GM12878 (cell line): ENCODE measurements around the gene CEP76. TPM values are rescaled to one million over a fixed set of nuclear protein-coding genes. Genes with fewer than 3 reads are reported as not detected.

ENCODE experiments used
- ATAC-seq: fragments of 200-7000 bp; cut with Tn5 transposase; 3 replicates; pipeline ENCODE4 v1.9.1; 2020; ENCODE audit warnings: mild to moderate bottlenecking, moderate library complexity
- BruUV-seq: library from RNA; stranded (reverse); fragments of 400-500 nt; replicated peaks from 2 replicates; lab custom pipeline; 2021; lab: Mats Ljungman, UMichigan
- CTCF ChIA-PET: fragments of 300-600 bp; sonication (Branson Sonifier 250); formaldehyde crosslinking; extraction: SDS; loops from one replicate; lab custom pipeline; 2021; ENCODE audit warnings: inconsistent platforms; lab: Yijun Ruan, JAX
- POLR2A ChIA-PET: fragments of 350-600 bp; formaldehyde crosslinking; extraction: SDS; loops from one replicate; lab custom pipeline; 2021; ENCODE audit warnings: inconsistent platforms; lab: Charles Lee
- RAD21 ChIA-PET: fragments of 300-600 bp; sonication (Branson Sonifier 250); formaldehyde crosslinking; loops from one replicate; lab custom pipeline; 2023; ENCODE audit warnings: antibody characterized with exemption; ENCODE audit not compliant: unreplicated experiment; lab: Charles Lee
- SMC1A ChIA-PET: fragments of 300-600 bp; sonication (Branson Sonifier 250); formaldehyde crosslinking; loops from one replicate; lab custom pipeline; 2023; ENCODE audit not compliant: unreplicated experiment, uncharacterized antibody; lab: Charles Lee
- DNase-seq: peaks from one replicate; pipeline ENCODE4 v3.0.0-alpha.2; 2011; ENCODE audit warnings: low read depth, low spot score
- FAIRE-seq: peaks from 3 replicates; lab custom pipeline; 2011; peaks lifted over from hg19 to GRCh38; lab: Jason Lieb, UNC
- H2AFZ ChIP-seq: 2 replicates; pipeline ENCODE4 v1.6.0; 2011; ENCODE audit warnings: low read depth, low read length, control low read depth; ENCODE audit not compliant: control insufficient read depth
- H3K27ac ChIP-seq: 2 replicates; pipeline ENCODE4 v1.5.1; 2011; ENCODE audit warnings: control low read depth; ENCODE audit not compliant: control insufficient read depth, insufficient read depth
- H3K27me3 ChIP-seq, 2 experiments: replicated peaks in 1 of 2; 2 replicates each; pipeline versions ENCODE4 v1.6.0 to v1.6.1; 2011; ENCODE audit warnings: low read length in 1 of 2; ENCODE audit not compliant: control insufficient read depth in 2 of 2, insufficient read depth in 2 of 2
- H3K36me3 ChIP-seq, 2 experiments: 2 replicates each; pipeline ENCODE4 v1.5.1; 2011; ENCODE audit warnings: low read length in 1 of 2; ENCODE audit not compliant: control insufficient read depth in 2 of 2, insufficient read depth in 2 of 2
- H3K4me1 ChIP-seq: 2 replicates; pipeline ENCODE4 v1.6.1; 2011; ENCODE audit warnings: mild to moderate bottlenecking, low read length, moderate library complexity, mixed read lengths; ENCODE audit not compliant: control insufficient read depth, insufficient read depth
- H3K4me2 ChIP-seq: 2 replicates; pipeline ENCODE4 v1.6.0; 2011; ENCODE audit warnings: control low read depth; ENCODE audit not compliant: control insufficient read depth, insufficient read depth
- H3K4me3 ChIP-seq: fragments of 200-600 bp; sonication (generic); 2 replicates; pipeline ENCODE4 v1.5.1; 2016
- H3K79me2 ChIP-seq: 2 replicates; pipeline ENCODE4 v1.6.0; 2011; ENCODE audit warnings: low read length; ENCODE audit not compliant: control insufficient read depth, insufficient read depth
- H3K9ac ChIP-seq: 2 replicates; pipeline ENCODE4 v1.8.0; 2011; ENCODE audit warnings: low read length, control low read depth, mixed read lengths; ENCODE audit not compliant: control insufficient read depth, insufficient read depth
- H3K9me3 ChIP-seq: replicated peaks from 3 replicates; pipeline ENCODE4 v1.5.1; 2011; ENCODE audit warnings: mild to moderate bottlenecking, low read length; ENCODE audit not compliant: control insufficient read depth, insufficient read depth
- H4K20me1 ChIP-seq: 2 replicates; pipeline ENCODE4 v1.6.0; 2011; ENCODE audit not compliant: control insufficient read depth, insufficient read depth
- IRF3 ChIP-seq: fragments of 450-650 bp; IDR thresholded peaks from 2 replicates; pipeline ENCODE4 v1.6.1; 2014; ENCODE audit warnings: mild to moderate bottlenecking
- NRF1 ChIP-seq: conservative IDR thresholded peaks from 2 replicates; pipeline ENCODE4 v1.6.1; 2011; ENCODE audit warnings: mild to moderate bottlenecking, low read depth, low read length, improper control_type of control experiment
- RELA ChIP-seq: fragments of 450-650 bp; IDR thresholded peaks from 2 replicates; pipeline ENCODE4 v1.8.0; 2014; ENCODE audit warnings: borderline replicate concordance; ENCODE audit not compliant: partially characterized antibody
- STAT3 ChIP-seq: IDR thresholded peaks from 2 replicates; pipeline ENCODE4 v1.6.1; 2011; ENCODE audit warnings: low read depth, low read length, improper control_type of control experiment
- WGBS: methylation state at CpG from one replicate; pipeline ENCODE4 v1.1.6; 2016; ENCODE audit warnings: low lambda C conversion rate; ENCODE audit not compliant: insufficient replicate concordance, insufficient coverage; ENCODE audit errors: missing lambda C conversion rate; 5-methylcytosine and 5-hydroxymethylcytosine counted together
- in situ Hi-C: fragments of 300-500 bp; cut with MboI; formaldehyde crosslinking; loops from 9 replicates; pipeline ENCODE4 v1.14.3; 2018; ENCODE audit warnings: mixed read lengths
- intact Hi-C: fragments of 100-400 bp; cut with micrococcal nuclease; formaldehyde crosslinking; loops from one replicate; pipeline ENCODE4 v1.14.2; 2022; ENCODE audit not compliant: unreplicated experiment
- polyA plus RNA-seq, 11 experiments: library from polyadenylated mRNA; depleted of rRNA in 4 of 11; unstranded in 6 of 11; stranded (reverse) in 5 of 11; fragments of >200 nt; fragmentation: Nextera tagmentation in 4 of 11; fragmentation: Illumina TruSeq in 1 of 11; extraction: Ambion mirVana in 4 of 11; extraction: Trizol in 1 of 11; gene quantifications; 1 replicate in 1 of 11; 2 replicates in 10 of 11; pipeline versions ENCODE4 v1.2.1 to v1.2.3, GENCODE V29; 2011 to 2016; ENCODE audit warnings: inconsistent platforms in 2 of 11, missing spikeins in 2 of 11, low read depth in 1 of 11
- total RNA-seq, 4 experiments: library from RNA; depleted of rRNA in 3 of 4; stranded (reverse); fragments of >200 nt in 3 of 4; fragmentation: Illumina TruSeq in 1 of 4; extraction: Trizol in 1 of 4; gene quantifications; 2 replicates each; pipeline versions ENCODE4 v1.2.1 to v1.2.3, GENCODE V29; 2013 to 2021
- TF ChIP-seq, protein P1 (sequence below): fragments of 450-650 bp; formaldehyde crosslinking; IDR thresholded peaks from 2 replicates; pipeline ENCODE4 v1.5.0; 2022; ENCODE audit warnings: mild to moderate bottlenecking, missing genetic modification characterization
- TF ChIP-seq, protein P2 (sequence below): IDR thresholded peaks from 2 replicates; pipeline ENCODE4 v1.6.1; 2011; ENCODE audit warnings: mild to moderate bottlenecking, low read depth, low read length, moderate library complexity; ENCODE audit not compliant: insufficient replicate concordance
- TF ChIP-seq, protein P3 (sequence below): fragments of 450-650 bp; IDR thresholded peaks from 2 replicates; pipeline ENCODE4 v1.6.1; 2017; ENCODE audit warnings: mild to moderate bottlenecking, low read depth, inconsistent platforms; ENCODE audit not compliant: poor library complexity, severe bottlenecking

Gene CEP76
- total and polyA plus RNA-seq, 10 of the 15 experiments (the other 5 are each of a cell fraction or from before 2014, with no cell fraction given) = 3.9 to 14.9 (median 13.2) TPM

- Histone ChIP-seq H3K4me3 (no peak overlapping the region), H2AFZ (no peak overlapping the region), H3K9ac (no peak overlapping the region), H4K20me1 (no peaks in the 10 kb centered on the region), H3K9me3 (no peaks in the 10 kb centered on the region), H3K36me3 (no peaks in the 10 kb centered on the region), H3K4me2 (no peak overlapping the region), H3K27ac (no peak overlapping the region), H3K79me2 (no peaks in the 10 kb centered on the region), H3K4me1 (no peaks in the 10 kb centered on the region), H3K27me3 (no peaks in the 10 kb centered on the region)
- ChIA-PET SMC1A (interaction anchor here (1.2 kb wide), 1 partner anchor 193 kb away, joined by 3 read pairs; no protein-coding TSS in a partner anchor), CTCF (no interaction called here), RAD21 (no interaction called here), POLR2A (no interaction called here)
- intact Hi-C loops = no loop called here
- no peak for TF ChIP-seq STAT3
- TF ChIP-seq RELA = no peak
- no peak for TF ChIP-seq IRF3
- no peak for FAIRE-seq
- DNase-seq = no peak
- WGBS = 70% methylated on average over 3 of the region's 3 CpGs
- in situ Hi-C loops = no loop called here
- no TSS peak for BruUV-seq
- ATAC-seq = no peak
These were observed 65.1 kb downstream of the CEP76 start for GRCh38 chr18:12637393-12637792.

DNA sequence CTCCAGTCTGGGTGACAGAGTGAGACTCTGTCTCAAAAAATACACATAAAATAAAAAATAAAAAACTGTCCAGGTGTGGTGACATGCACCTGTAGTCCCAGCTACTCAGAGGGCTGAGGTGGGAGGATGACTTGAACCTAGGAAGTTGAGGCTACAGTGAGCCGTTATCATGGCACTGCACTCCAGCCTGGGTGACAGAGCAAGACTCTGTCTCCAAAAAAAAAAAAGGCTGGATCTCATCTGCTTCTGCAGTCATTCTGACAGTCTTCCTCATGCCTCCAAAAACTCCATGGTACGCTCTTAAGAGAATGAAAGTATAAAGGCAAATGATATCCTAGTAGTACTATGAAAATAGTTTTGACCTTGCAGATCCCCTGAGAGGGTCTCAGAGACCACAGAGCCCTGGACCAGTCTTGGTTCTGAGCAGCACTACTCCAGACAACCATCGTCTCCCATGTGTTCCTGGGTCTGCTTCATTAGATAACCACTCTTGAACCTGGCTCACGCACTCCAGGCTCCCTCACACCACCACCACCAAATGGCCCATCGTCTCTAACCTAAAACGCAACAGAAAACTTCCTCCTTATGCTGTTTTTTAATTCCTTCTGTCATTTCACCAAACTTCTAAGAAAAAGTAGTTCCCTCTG, 70.6 kb downstream of the CEP76 start:
- in situ Hi-C loops (no loop called here), intact Hi-C loops (no loop called here)
- ChIA-PET RAD21 (no interaction called here), CTCF (no interaction called here), POLR2A (no interaction called here), SMC1A (no interaction called here)
- Histone ChIP-seq H3K4me3 (no peak overlapping the region), H3K4me1 (no peaks in the 10 kb centered on the region), H3K9me3 (no peaks in the 10 kb centered on the region), H3K36me3 (no peaks in the 10 kb centered on the region), H3K4me2 (no peak overlapping the region), H3K79me2 (no peaks in the 10 kb centered on the region), H3K9ac (no peak overlapping the region), H3K27ac (no peak overlapping the region), H3K27me3 (no peaks in the 10 kb centered on the region), H2AFZ (no peak overlapping the region), H4K20me1 (no peaks in the 10 kb centered on the region)
- no peak for FAIRE-seq
- WGBS = 61% methylated on average over 6 of the region's 6 CpGs
- no peak for DNase-seq
- BruUV-seq = no TSS peak
- ATAC-seq = no peak
- TF ChIP-seq, protein P1, sequence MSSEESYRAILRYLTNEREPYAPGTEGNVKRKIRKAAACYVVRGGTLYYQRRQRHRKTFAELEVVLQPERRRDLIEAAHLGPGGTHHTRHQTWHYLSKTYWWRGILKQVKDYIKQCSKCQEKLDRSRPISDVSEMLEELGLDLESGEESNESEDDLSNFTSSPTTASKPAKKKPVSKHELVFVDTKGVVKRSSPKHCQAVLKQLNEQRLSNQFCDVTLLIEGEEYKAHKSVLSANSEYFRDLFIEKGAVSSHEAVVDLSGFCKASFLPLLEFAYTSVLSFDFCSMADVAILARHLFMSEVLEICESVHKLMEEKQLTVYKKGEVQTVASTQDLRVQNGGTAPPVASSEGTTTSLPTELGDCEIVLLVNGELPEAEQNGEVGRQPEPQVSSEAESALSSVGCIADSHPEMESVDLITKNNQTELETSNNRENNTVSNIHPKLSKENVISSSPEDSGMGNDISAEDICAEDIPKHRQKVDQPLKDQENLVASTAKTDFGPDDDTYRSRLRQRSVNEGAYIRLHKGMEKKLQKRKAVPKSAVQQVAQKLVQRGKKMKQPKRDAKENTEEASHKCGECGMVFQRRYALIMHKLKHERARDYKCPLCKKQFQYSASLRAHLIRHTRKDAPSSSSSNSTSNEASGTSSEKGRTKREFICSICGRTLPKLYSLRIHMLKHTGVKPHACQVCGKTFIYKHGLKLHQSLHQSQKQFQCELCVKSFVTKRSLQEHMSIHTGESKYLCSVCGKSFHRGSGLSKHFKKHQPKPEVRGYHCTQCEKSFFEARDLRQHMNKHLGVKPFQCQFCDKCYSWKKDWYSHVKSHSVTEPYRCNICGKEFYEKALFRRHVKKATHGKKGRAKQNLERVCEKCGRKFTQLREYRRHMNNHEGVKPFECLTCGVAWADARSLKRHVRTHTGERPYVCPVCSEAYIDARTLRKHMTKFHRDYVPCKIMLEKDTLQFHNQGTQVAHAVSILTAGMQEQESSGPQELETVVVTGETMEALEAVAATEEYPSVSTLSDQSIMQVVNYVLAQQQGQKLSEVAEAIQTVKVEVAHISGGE = no peak
- TF ChIP-seq, protein P2, sequence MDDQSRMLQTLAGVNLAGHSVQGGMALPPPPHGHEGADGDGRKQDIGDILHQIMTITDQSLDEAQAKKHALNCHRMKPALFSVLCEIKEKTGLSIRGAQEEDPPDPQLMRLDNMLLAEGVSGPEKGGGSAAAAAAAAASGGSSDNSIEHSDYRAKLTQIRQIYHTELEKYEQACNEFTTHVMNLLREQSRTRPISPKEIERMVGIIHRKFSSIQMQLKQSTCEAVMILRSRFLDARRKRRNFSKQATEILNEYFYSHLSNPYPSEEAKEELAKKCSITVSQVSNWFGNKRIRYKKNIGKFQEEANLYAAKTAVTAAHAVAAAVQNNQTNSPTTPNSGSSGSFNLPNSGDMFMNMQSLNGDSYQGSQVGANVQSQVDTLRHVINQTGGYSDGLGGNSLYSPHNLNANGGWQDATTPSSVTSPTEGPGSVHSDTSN = no peak
- TF ChIP-seq, protein P3, sequence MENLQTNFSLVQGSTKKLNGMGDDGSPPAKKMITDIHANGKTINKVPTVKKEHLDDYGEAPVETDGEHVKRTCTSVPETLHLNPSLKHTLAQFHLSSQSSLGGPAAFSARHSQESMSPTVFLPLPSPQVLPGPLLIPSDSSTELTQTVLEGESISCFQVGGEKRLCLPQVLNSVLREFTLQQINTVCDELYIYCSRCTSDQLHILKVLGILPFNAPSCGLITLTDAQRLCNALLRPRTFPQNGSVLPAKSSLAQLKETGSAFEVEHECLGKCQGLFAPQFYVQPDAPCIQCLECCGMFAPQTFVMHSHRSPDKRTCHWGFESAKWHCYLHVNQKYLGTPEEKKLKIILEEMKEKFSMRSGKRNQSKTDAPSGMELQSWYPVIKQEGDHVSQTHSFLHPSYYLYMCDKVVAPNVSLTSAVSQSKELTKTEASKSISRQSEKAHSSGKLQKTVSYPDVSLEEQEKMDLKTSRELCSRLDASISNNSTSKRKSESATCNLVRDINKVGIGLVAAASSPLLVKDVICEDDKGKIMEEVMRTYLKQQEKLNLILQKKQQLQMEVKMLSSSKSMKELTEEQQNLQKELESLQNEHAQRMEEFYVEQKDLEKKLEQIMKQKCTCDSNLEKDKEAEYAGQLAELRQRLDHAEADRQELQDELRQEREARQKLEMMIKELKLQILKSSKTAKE = no peak
- TF ChIP-seq NRF1 = no peak
